ENCODE data around the gene RNU7-1.

Gene RNU7-1

GRCh38 chr12:6936636-6937480 is 6.8 kb upstream of the RNU7-1 start:
- in situ Hi-C loops (cut with MboI; ENCODE audit: low sequenced_read_pairs) = no loop called here

- in situ Hi-C loops (cut with MboI; ENCODE audit: low sequenced_read_pairs) = no loop called here
Measured at GRCh38 chr12:6937481-6938352, 5.9 kb upstream of the RNU7-1 start.

- in situ Hi-C loops (cut with MboI; ENCODE audit: low sequenced_read_pairs) = no loop called here
Measured at GRCh38 chr12:6938353-6939190, 5.0 kb upstream of the RNU7-1 start.

- in situ Hi-C loops (cut with MboI; ENCODE audit: low sequenced_read_pairs) = no loop called here
Measured at GRCh38 chr12:6939191-6939540, 4.5 kb upstream of the RNU7-1 start.

DNA sequence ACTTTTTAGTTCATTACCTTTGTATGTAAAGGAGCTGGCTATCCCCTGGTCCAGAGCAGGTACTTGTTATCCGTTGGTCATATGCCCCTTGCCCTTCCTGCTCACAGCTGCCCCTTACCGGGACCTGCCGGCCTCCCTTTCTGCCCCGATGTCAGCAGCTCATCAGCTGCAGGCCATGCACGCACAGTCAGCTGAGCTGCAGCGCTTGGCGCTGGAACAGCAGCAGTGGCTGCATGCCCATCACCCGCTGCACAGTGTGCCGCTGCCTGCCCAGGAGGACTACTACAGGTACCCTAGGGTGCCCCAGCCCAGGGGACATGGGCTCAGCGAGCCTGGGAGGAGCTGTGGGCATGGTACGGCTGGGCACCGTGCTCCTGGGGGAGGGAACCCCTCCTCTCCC is 2.3 kb upstream of the RNU7-1 start:
- in situ Hi-C loops (cut with MboI; ENCODE audit: low sequenced_read_pairs) = no loop called here

DNA sequence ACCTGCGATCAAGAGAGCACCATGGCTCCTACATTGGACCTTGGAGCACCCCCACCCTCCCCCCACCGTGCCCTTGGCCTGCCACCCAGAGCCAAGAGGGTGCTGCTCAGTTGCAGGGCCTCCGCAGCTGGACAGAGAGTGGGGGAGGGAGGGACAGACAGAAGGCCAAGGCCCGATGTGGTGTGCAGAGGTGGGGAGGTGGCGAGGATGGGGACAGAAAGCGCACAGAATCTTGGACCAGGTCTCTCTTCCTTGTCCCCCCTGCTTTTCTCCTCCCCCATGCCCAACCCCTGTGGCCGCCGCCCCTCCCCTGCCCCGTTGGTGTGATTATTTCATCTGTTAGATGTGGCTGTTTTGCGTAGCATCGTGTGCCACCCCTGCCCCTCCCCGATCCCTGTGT is 1.8 kb upstream of the RNU7-1 start:
- in situ Hi-C loops (cut with MboI; ENCODE audit: low sequenced_read_pairs) = no loop called here

GRCh38 chr12:6942331-6942665 is 1.3 kb upstream of the RNU7-1 start:
- in situ Hi-C loops (cut with MboI; ENCODE audit: low sequenced_read_pairs) = no loop called here

- in situ Hi-C loops (cut with MboI; ENCODE audit: low sequenced_read_pairs) = no loop called here
Measured at GRCh38 chr12:6943389-6943721, 261 bp upstream of the RNU7-1 start.

- in situ Hi-C loops (cut with MboI; ENCODE audit: low sequenced_read_pairs) = no loop called here
Measured at GRCh38 chr12:6944381-6945186, 968 bp downstream of the RNU7-1 start.

DNA sequence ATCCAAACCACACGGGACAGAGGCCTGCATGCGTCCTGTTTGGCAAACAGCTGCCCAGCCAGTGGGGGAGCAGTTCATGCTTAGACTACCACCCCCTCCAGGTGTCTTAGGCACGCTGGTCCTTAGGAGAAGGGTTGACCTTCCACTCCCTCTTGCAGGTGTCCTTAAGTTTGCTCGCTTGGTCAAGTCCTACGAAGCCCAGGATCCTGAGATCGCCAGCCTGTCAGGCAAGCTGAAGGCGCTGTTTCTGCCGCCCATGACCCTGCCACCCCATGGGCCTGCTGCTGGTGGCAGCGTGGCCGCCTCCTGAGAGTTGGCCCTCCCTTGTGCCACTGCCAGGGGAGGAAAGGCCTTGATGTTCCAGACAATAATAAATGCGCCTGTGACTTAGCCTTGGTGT is 2.0 kb downstream of the RNU7-1 start:
- in situ Hi-C loops (cut with MboI; ENCODE audit: low sequenced_read_pairs) = no loop called here

GRCh38 chr12:6946033-6946919 is 2.7 kb downstream of the RNU7-1 start:
- in situ Hi-C loops (cut with MboI; ENCODE audit: low sequenced_read_pairs) = no loop called here

- in situ Hi-C loops (cut with MboI; ENCODE audit: low sequenced_read_pairs) = no loop called here
Measured at GRCh38 chr12:6946920-6947374, 3.3 kb downstream of the RNU7-1 start.

DNA sequence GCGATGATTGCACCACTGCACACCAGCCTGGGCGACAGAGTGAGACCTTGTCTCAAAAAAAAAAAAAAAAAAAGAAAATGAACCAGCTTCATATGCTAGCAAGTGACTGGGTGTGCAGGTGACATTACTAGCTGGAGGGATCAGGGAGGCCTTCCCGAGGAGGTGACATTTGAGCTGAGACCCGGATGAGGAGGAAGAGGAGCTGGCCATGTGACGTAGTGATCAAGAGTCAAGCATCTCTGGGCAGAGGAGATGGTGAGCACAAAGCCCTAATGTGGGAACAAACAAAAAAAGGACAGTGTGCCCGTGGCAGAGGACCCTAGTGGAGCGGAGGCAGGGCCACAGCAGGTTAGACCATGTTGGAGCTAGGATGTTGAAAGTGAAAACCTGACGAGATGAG is 4.0 kb downstream of the RNU7-1 start:
- in situ Hi-C loops (cut with MboI; ENCODE audit: low sequenced_read_pairs) = no loop called here

GRCh38 chr12:6948873-6949594 is 5.4 kb downstream of the RNU7-1 start:
- in situ Hi-C loops (cut with MboI; ENCODE audit: low sequenced_read_pairs) = no loop called here

GRCh38 chr12:6950401-6950801 is 6.8 kb downstream of the RNU7-1 start:
- in situ Hi-C loops (cut with MboI; ENCODE audit: low sequenced_read_pairs) = no loop called here

DNA sequence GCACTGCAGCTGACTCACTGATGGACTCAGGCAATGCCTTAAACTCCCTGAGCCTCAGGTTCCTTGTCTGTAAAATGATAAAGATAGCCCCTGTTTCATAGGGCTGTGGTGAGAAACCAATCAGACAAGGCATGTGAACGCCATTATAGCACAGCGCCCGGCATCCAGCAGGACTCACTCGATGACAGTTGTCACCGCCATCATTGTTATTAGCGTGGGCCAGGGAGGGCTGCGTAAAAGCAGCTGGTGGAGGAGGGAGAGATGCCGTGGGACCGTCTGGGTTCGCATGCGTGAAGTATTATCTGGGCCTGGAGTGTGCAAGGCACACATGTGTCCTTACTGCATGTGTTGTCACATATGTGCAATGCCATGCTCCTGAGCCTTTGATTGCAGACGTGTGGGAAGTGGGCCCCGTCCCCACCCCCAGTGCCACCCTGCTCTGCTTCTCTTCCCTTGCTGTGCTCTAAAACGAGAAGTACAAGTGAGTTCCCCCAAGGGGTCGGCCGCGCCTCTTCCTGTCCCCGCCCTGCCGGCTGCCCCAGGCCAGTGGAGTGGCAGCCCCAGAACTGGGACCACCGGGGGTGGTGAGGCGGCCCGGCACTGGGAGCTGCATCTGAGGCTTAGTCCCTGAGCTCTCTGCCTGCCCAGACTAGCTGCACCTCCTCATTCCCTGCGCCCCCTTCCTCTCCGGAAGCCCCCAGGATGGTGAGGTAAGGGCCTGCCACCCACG is 7.4 kb downstream of the RNU7-1 start, which contains the start of gene PTPN6:
Gene PTPN6, plus strand, starts transcription at position 546 of the 730 bp plus-strand sequence. Its CDS starts 157 bp downstream, at position 703.
- in situ Hi-C loops (cut with MboI; ENCODE audit: low sequenced_read_pairs) = no loop called here

GRCh38 chr12:6951551-6952120 is 8.0 kb downstream of the RNU7-1 start:
- in situ Hi-C loops (cut with MboI; ENCODE audit: low sequenced_read_pairs) = no loop called here
